Urothelium cell line (cell line): Measurements from ENCODE around the gene IGF2BP1.
"Not testable (repeated sequence)": the region's sequence is repeated elsewhere in the genome, so short reads cannot be mapped to it uniquely, and the experiment has no call there.

Experiments
- DNase-seq: peaks from one replicate; pipeline ENCODE4 v3.0.0; 2011; ENCODE audit warnings: low spot score, mixed read lengths
- FAIRE-seq: peaks from 2 replicates; lab custom pipeline; 2011; peaks lifted over from hg19 to GRCh38; lab: Jason Lieb, UNC

Gene IGF2BP1

GRCh38 chr17:49049265-49049664 lies 52.1 kb downstream of the IGF2BP1 start:
- no peak for DNase-seq
- FAIRE-seq = peak; percentile 48

- no peak for FAIRE-seq
- DNase-seq = no peak
Observed at GRCh38 chr17:49050611-49051010, 53.4 kb downstream of the IGF2BP1 start.

- no peak for DNase-seq
- FAIRE-seq = no peak
Observed at GRCh38 chr17:49051269-49051668, 54.1 kb downstream of the IGF2BP1 start.

GRCh38 chr17:49053171-49053829 lies 56.1 kb downstream of the IGF2BP1 start:
- DNase-seq (no peak), FAIRE-seq (no peak)

GRCh38 chr17:49054342-49055092 lies 57.3 kb downstream of the IGF2BP1 start:
- FAIRE-seq = no peak

GRCh38 chr17:49055181-49055927 lies 58.2 kb downstream of the IGF2BP1 start:
- DNase-seq (no peak), FAIRE-seq (no peak)

More at GRCh38 chr17:49054342-49055092, 57.3 kb downstream of the IGF2BP1 start:
- DNase-seq = no peak

GRCh38 chr17:49061524-49061943 lies 64.3 kb downstream of the IGF2BP1 start:
- DNase-seq (no peak), FAIRE-seq (no peak)

- FAIRE-seq (no peak), DNase-seq (no peak)
Observed at GRCh38 chr17:49063652-49064051, 66.5 kb downstream of the IGF2BP1 start.

- no peak for FAIRE-seq
- no peak for DNase-seq
Observed at GRCh38 chr17:49067163-49067562, 70.0 kb downstream of the IGF2BP1 start.

GRCh38 chr17:49069585-49070273 lies 72.5 kb downstream of the IGF2BP1 start:
- FAIRE-seq (no peak), DNase-seq (no peak)

- FAIRE-seq (no peak), DNase-seq (no peak)
Observed at GRCh38 chr17:49071106-49071505, 73.9 kb downstream of the IGF2BP1 start.

- FAIRE-seq (no peak), DNase-seq (no peak)
Observed at GRCh38 chr17:49074851-49075540, 77.8 kb downstream of the IGF2BP1 start.

GRCh38 chr17:49076573-49077384 lies 79.6 kb downstream of the IGF2BP1 start:
- peak; percentile 23 for DNase-seq
- FAIRE-seq = peak; percentile 62

GRCh38 chr17:49078248-49078647 lies 81.1 kb downstream of the IGF2BP1 start:
- FAIRE-seq (no peak), DNase-seq (no peak)

GRCh38 chr17:49079840-49080663 lies 82.9 kb downstream of the IGF2BP1 start:
- DNase-seq (no peak), FAIRE-seq (no peak)

GRCh38 chr17:49082231-49082630 lies 85.0 kb downstream of the IGF2BP1 start:
- DNase-seq = no peak
- no peak for FAIRE-seq

GRCh38 chr17:49085046-49085445 lies 87.9 kb downstream of the IGF2BP1 start:
- DNase-seq, FAIRE-seq: not testable (repeated sequence)

GRCh38 chr17:49085565-49086315 lies 88.6 kb downstream of the IGF2BP1 start:
- DNase-seq (no peak), FAIRE-seq (peak; percentile 32)
